ENCODE measurements around the gene RB1. TPM values are rescaled to one million over a fixed set of nuclear protein-coding genes. Genes with fewer than 3 reads are reported as not detected.

Gene RB1
- total RNA-seq, 1 donor from 2014 or later, result 10.6 TPM

DNA sequence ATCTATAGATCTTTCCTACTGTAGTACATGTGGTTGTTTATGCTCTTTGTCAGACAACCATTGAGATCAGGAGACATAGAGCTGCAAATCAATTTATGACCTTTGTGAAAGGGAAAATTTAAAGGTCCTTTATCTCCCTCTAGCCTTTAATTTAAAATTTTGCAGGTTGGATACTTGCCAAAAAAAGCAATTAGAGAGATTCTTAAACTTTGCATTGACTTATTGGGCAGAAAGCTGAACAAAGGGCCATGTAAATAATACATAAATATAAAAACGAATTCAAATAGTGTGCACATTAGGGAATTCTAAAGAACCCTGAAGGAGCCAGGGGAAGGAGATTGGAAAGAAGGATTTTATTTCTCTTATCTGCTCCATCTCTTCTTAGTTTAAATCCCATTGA lies 22.0 kb upstream of the RB1 start:
- TF ChIP-seq, protein P1, sequence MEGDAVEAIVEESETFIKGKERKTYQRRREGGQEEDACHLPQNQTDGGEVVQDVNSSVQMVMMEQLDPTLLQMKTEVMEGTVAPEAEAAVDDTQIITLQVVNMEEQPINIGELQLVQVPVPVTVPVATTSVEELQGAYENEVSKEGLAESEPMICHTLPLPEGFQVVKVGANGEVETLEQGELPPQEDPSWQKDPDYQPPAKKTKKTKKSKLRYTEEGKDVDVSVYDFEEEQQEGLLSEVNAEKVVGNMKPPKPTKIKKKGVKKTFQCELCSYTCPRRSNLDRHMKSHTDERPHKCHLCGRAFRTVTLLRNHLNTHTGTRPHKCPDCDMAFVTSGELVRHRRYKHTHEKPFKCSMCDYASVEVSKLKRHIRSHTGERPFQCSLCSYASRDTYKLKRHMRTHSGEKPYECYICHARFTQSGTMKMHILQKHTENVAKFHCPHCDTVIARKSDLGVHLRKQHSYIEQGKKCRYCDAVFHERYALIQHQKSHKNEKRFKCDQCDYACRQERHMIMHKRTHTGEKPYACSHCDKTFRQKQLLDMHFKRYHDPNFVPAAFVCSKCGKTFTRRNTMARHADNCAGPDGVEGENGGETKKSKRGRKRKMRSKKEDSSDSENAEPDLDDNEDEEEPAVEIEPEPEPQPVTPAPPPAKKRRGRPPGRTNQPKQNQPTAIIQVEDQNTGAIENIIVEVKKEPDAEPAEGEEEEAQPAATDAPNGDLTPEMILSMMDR (IDR thresholded peaks at IDR 0.05), result no peak
- Histone ChIP-seq H3K36me3 (no peaks in the 10 kb centered on the region), H3K27ac (no peak overlapping the region), H3K4me1 (no peaks in the 10 kb centered on the region), H3K9me3 (no peaks in the 10 kb centered on the region), H3K27me3 (no peaks in the 10 kb centered on the region), H3K4me3 (no peak overlapping the region)
- intact Hi-C loops (cut with DNase I), result no loop called here
- no peak for DNase-seq (ENCODE audit: low spot score in 2 of 2)

DNA sequence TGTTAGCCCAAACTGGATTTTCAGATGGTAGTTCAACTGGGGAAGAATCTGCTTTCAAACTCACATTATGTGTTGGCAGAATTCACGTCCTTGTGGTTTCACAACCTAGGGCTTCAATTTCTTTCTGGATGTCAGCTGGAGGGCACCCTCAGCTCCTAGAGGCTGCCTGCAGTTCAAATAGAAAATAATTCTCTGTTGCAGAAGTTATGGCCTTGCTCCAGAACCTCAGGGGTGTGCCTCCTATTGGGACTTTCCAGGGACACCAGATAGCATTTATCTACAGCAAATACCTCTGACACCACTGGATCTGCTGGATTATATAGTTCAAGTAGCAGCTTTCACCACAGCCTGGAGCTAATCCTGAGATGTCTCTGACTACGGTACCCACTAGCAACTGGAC lies 11.8 kb upstream of the RB1 start:
- Histone ChIP-seq H3K27me3 (no peaks in the 10 kb centered on the region), H3K27ac (no peak overlapping the region), H3K4me1 (no peaks in the 10 kb centered on the region), H3K4me3 (no peak overlapping the region), H3K9me3 (no peaks in the 10 kb centered on the region), H3K36me3 (no peaks in the 10 kb centered on the region)
- no peak for DNase-seq (ENCODE audit: low spot score in 2 of 2)
- TF ChIP-seq, protein P1 (IDR thresholded peaks at IDR 0.05), result no peak
- intact Hi-C loops (cut with DNase I), result no loop called here

DNA sequence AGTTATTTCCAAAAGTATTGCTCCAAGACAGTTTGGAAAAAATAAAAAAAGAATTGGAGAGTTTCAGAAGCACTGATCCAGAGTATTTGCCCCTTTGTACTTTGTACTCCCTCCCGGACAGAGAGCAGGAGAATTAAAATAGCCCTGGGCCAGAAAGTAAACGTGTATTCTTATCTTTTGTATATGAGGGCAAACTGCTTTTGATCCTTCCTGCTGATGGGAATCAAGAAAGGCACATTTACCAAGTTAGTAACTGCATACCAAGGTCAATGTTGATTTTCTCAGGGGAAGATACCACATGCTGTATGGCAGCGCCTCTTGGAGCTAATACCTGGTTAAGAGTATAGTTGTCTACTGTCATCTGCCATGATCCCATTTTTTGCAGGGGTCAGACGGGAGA lies 10.9 kb upstream of the RB1 start:
- Histone ChIP-seq H3K4me1 (no peaks in the 10 kb centered on the region), H3K4me3 (no peak overlapping the region), H3K27me3 (no peaks in the 10 kb centered on the region), H3K36me3 (no peaks in the 10 kb centered on the region), H3K27ac (no peak overlapping the region), H3K9me3 (no peaks in the 10 kb centered on the region)
- intact Hi-C loops (cut with DNase I), result no loop called here
- no peak for DNase-seq (ENCODE audit: low spot score in 2 of 2)
- TF ChIP-seq, protein P1 (IDR thresholded peaks at IDR 0.05), result no peak

DNA sequence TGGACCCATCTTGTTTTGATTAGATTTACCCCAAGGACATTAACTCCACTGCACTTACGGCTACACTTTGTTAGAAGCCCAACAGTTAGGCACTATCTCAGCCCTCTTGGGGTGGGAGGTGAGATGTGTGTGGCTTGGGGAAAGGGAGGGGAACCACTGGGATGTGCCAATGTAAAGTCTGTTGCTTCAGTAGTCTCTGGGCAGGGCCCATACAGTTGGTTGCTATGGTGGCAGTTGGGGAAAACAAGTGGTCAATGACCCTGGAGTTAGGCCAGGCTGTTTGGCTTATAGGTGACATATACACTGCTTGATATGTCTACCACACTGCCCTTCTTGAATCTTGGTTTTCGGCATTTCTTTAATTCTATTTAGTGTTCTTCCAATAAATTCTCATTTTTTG lies 8.9 kb upstream of the RB1 start:
- DNase-seq (ENCODE audit: low spot score in 2 of 2), result no peak
- H3K4me3 ChIP-seq, result no peak overlapping the region
- H3K27me3 ChIP-seq, result no peaks in the 10 kb centered on the region
- TF ChIP-seq, protein P1 (IDR thresholded peaks at IDR 0.05), result no peak
- H3K9me3 ChIP-seq, result no peaks in the 10 kb centered on the region
- no peaks in the 10 kb centered on the region for H3K36me3 ChIP-seq
- H3K4me1 ChIP-seq, result no peaks in the 10 kb centered on the region
- intact Hi-C loops (cut with DNase I), result no loop called here
- H3K27ac ChIP-seq, result no peak overlapping the region

DNA sequence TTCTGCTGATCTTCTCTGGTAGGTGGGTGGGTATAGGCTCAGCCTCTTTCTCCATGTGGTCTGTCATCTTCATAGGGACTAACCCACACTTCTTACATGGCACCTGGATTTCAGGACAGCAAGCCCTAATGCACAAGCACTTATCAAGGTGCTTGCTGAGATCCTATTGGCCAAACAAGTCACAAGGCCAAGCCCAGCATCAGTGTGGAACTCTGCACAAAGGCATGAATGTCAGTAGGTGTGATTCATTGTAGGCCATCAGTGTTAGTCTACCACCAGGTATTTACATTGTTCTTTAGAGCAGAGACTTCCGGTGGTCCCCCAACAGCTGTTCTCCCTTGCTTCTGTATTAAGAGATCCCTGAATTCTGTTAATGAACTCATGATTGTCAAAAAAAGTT lies 8.3 kb upstream of the RB1 start:
- Histone ChIP-seq H3K27me3 (no peaks in the 10 kb centered on the region), H3K4me1 (no peaks in the 10 kb centered on the region), H3K36me3 (no peaks in the 10 kb centered on the region), H3K4me3 (no peak overlapping the region), H3K27ac (no peak overlapping the region), H3K9me3 (no peaks in the 10 kb centered on the region)
- no peak for DNase-seq (ENCODE audit: low spot score in 2 of 2)
- TF ChIP-seq, protein P1 (IDR thresholded peaks at IDR 0.05), result no peak
- intact Hi-C loops (cut with DNase I), result no loop called here

DNA sequence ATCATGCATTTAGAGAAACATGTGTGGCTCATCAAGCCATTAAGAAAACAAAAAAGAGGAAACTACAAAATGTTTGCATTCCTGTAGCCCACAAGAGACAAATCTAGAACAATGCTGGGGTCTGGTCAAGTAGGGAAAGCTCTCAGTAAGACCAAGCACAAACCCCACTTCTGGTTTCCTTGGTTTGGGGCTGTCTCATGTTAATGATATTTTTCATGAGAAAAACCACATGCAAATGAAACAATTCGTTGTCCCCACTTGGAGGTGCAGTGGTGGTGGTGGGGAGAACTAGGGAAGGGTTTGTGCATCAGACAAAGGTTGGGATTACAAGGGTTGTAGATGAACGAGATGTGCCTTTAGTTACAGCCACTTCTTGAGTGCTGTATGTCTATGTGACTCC lies 7.0 kb upstream of the RB1 start:
- Histone ChIP-seq H3K27me3 (no peaks in the 10 kb centered on the region), H3K9me3 (no peaks in the 10 kb centered on the region), H3K27ac (no peak overlapping the region), H3K4me3 (no peak overlapping the region), H3K36me3 (no peaks in the 10 kb centered on the region), H3K4me1 (no peaks in the 10 kb centered on the region)
- no peak for DNase-seq (ENCODE audit: low spot score in 2 of 2)
- TF ChIP-seq, protein P1 (IDR thresholded peaks at IDR 0.05), result no peak
- intact Hi-C loops (cut with DNase I), result no loop called here
